ENCODE data around the gene BCOR.

BCOR gene

DNA sequence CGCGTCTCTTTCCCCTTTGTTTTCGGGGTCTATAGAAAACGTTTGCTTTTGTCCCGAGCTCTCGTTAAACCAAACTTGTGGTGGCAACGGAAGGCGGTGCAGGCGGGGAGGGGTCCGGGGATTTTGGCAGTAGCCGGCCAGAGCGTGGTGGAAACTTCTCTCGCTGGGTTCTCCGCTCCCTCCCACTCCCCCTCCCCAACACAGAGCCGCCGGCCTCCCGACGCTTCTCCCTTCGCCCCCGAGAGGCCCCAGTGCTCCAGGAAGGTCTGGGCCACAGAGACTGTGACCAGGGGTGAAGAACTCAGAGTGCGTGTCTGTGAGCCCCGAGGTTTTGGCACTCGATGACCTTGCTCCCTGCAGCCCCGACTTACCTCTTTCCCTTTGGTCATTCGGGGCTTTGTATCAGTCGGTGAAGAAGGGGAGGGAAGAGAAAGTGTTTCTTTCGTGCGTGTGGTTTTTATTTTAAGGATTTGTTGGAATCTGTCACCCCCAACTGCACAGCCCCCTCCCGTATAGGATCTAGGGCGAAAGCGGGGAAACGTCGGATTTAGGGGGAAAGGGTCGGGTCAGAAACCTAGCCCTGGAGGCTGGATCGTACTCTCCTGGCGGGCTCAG, 9.0 kb upstream of the BCOR start:
- FAIRE-seq: peak; percentile 13
- no peak for TF ChIP-seq PAX5 (IDR thresholded peaks at IDR 0.05; ENCODE audit: insufficient read depth, low read length, severe bottlenecking)
- TF ChIP-seq POU2F2 (IDR thresholded peaks at IDR 0.05; ENCODE audit: low read depth, low read length): no peak
- no peak for TF ChIP-seq TAF1 (IDR thresholded peaks at IDR 0.05; ENCODE audit: low read depth, low read length)
- no peak for TF ChIP-seq POLR2AphosphoS5 (IDR thresholded peaks at IDR 0.05; ENCODE audit: low read depth, low read length)
- no peak for TF ChIP-seq SPI1 (IDR thresholded peaks at IDR 0.05; ENCODE audit: low read depth, low read length)
- TF ChIP-seq POLR2A (IDR thresholded peaks at IDR 0.05; ENCODE audit: low read depth, low read length): no peak
- no peak for DNase-seq (ENCODE audit: insufficient read length, low spot score)

- FAIRE-seq (peak; percentile 70), DNase-seq (ENCODE audit: insufficient read length, low spot score) (no peak)
- TF ChIP-seq POU2F2 (IDR thresholded peaks at IDR 0.05; ENCODE audit: low read depth, low read length) (no peak), POLR2A (IDR thresholded peaks at IDR 0.05; ENCODE audit: low read depth, low read length) (no peak), TAF1 (IDR thresholded peaks at IDR 0.05; ENCODE audit: low read depth, low read length) (no peak), PAX5 (IDR thresholded peaks at IDR 0.05; ENCODE audit: insufficient read depth, low read length, severe bottlenecking) (no peak), POLR2AphosphoS5 (IDR thresholded peaks at IDR 0.05; ENCODE audit: low read depth, low read length) (no peak), SPI1 (IDR thresholded peaks at IDR 0.05; ENCODE audit: low read depth, low read length) (no peak)
Observed at GRCh38 chrX:40105835-40106675, 8.3 kb upstream of the BCOR start.

DNA sequence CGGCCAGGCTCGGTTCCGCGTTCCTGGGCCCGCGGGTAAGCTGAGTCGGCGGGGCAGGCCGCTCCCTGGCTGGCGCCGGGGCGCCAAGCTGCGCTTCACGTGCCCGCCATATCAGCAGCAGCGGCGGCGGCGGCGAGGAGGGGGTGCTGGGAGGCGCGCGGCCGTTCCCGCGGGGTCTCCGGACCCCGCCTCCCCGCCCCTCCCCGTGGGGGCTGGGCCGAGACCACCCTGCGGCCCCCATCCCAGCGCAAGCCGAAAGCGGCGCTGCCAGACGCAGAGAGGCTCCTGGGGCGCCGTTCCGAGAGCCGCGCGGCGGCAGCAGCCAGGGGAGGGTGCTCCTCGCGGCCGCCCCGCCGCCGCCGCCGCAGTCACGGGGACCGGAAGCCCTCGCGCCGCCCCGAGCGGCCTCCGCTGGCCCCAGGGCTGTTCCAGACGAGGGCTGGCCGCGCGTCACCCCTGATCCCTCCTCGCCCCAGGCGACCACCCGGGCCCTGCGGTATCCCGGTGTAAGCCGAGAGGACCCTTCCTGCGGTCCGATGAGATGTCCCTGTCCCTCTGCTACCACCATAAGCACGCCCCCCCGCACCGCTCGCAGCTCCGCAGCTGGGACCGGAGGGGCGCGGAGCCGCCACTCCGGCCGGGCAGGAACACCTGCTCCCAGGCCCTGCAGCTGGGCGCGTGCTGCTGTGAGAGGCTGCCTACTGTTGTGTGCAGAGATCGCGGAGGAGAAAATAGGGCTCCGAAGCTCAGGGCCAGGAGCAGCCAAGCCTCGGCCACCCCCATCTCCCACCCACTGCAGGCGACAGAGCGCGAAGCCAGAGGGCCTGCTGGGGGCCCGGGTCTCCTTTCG, 7.5 kb upstream of the BCOR start:
- DNase-seq (ENCODE audit: insufficient read length, low spot score) (no peak), FAIRE-seq (peak; percentile 87)
- no peak for TF ChIP-seq POLR2AphosphoS5 (IDR thresholded peaks at IDR 0.05; ENCODE audit: low read depth, low read length)
- no peak for TF ChIP-seq TAF1 (IDR thresholded peaks at IDR 0.05; ENCODE audit: low read depth, low read length)
- no peak for TF ChIP-seq SPI1 (IDR thresholded peaks at IDR 0.05; ENCODE audit: low read depth, low read length)
- TF ChIP-seq PAX5 (IDR thresholded peaks at IDR 0.05; ENCODE audit: insufficient read depth, low read length, severe bottlenecking): no peak
- TF ChIP-seq POU2F2 (IDR thresholded peaks at IDR 0.05; ENCODE audit: low read depth, low read length): no peak
- TF ChIP-seq POLR2A (IDR thresholded peaks at IDR 0.05; ENCODE audit: low read depth, low read length): no peak

- TF ChIP-seq POU2F2 (IDR thresholded peaks at IDR 0.05; ENCODE audit: low read depth, low read length): no peak
- no peak for TF ChIP-seq POLR2A (IDR thresholded peaks at IDR 0.05; ENCODE audit: low read depth, low read length)
- TF ChIP-seq TAF1 (IDR thresholded peaks at IDR 0.05; ENCODE audit: low read depth, low read length): no peak
- TF ChIP-seq POLR2AphosphoS5 (IDR thresholded peaks at IDR 0.05; ENCODE audit: low read depth, low read length): no peak
- TF ChIP-seq PAX5 (IDR thresholded peaks at IDR 0.05; ENCODE audit: insufficient read depth, low read length, severe bottlenecking): no peak
- TF ChIP-seq SPI1 (IDR thresholded peaks at IDR 0.05; ENCODE audit: low read depth, low read length): no peak
- DNase-seq (ENCODE audit: insufficient read length, low spot score): no peak
- peak; percentile 88 for FAIRE-seq
Observed at GRCh38 chrX:40104630-40104984, 6.8 kb upstream of the BCOR start.

GRCh38 chrX:40103565-40104323, 6.0 kb upstream of the BCOR start:
- FAIRE-seq (peak; percentile 13), DNase-seq (ENCODE audit: insufficient read length, low spot score) (no peak)
- no peak for TF ChIP-seq POU2F2 (IDR thresholded peaks at IDR 0.05; ENCODE audit: low read depth, low read length)
- no peak for TF ChIP-seq PAX5 (IDR thresholded peaks at IDR 0.05; ENCODE audit: insufficient read depth, low read length, severe bottlenecking)
- TF ChIP-seq SPI1 (IDR thresholded peaks at IDR 0.05; ENCODE audit: low read depth, low read length): no peak
- no peak for TF ChIP-seq POLR2AphosphoS5 (IDR thresholded peaks at IDR 0.05; ENCODE audit: low read depth, low read length)
- no peak for TF ChIP-seq TAF1 (IDR thresholded peaks at IDR 0.05; ENCODE audit: low read depth, low read length)
- no peak for TF ChIP-seq POLR2A (IDR thresholded peaks at IDR 0.05; ENCODE audit: low read depth, low read length)

DNA sequence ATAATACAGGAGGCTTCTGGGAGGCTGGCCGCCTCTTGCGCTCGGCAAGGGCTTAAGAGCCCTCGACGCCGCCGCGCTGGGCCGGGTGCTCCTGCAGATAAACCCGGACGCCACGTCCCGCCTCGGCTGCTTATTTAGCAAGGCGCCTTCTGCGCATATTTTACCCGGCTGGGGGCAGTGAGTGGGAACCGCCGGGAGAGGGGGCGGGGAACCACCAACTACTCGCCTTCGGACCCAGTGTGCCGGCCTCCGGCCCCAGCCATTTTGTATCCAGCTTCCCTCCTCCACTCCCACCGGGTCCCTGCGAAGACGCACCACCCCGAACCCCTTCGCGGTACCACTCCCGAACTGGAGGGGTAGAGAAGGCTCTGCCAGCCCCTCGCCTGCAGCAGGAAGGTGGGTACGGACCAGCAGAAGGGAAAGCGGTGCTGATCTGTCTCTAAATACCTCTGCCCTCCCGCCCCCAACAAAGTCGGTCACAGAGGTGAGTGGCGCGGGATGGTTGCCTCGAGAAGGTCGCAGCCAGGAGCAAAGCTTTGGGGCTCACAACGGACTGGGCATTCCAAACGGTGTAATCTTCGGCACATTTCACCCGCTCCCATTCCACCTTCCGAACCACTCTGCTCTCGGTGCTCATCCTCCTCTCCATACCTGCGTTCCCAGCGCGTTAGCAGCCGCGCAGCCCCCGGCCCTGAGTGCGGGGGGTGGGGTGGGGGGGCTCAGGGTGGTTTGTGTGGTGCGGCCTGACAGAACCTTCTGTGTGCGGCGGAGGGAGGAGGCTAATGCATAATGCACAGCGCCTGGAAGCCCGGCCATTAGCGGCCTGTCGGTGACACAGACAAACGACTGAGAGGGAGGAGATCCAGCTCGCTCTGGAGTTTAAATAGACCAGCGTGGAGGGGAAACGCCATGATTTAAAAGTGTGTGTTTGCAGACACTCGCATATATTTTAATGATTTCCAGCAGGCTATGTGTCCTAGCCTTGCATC, 4.9 kb upstream of the BCOR start:
- no peak for TF ChIP-seq SPI1 (IDR thresholded peaks at IDR 0.05; ENCODE audit: low read depth, low read length)
- TF ChIP-seq POU2F2 (IDR thresholded peaks at IDR 0.05; ENCODE audit: low read depth, low read length): no peak
- TF ChIP-seq POLR2AphosphoS5 (IDR thresholded peaks at IDR 0.05; ENCODE audit: low read depth, low read length): no peak
- TF ChIP-seq PAX5 (IDR thresholded peaks at IDR 0.05; ENCODE audit: insufficient read depth, low read length, severe bottlenecking): no peak
- TF ChIP-seq POLR2A (IDR thresholded peaks at IDR 0.05; ENCODE audit: low read depth, low read length): no peak
- no peak for TF ChIP-seq TAF1 (IDR thresholded peaks at IDR 0.05; ENCODE audit: low read depth, low read length)
- FAIRE-seq: no peak
- no peak for DNase-seq (ENCODE audit: insufficient read length, low spot score)

- TF ChIP-seq TAF1 (IDR thresholded peaks at IDR 0.05; ENCODE audit: low read depth, low read length): no peak
- TF ChIP-seq SPI1 (IDR thresholded peaks at IDR 0.05; ENCODE audit: low read depth, low read length): no peak
- TF ChIP-seq POLR2A (IDR thresholded peaks at IDR 0.05; ENCODE audit: low read depth, low read length): no peak
- TF ChIP-seq POLR2AphosphoS5 (IDR thresholded peaks at IDR 0.05; ENCODE audit: low read depth, low read length): no peak
- DNase-seq (ENCODE audit: insufficient read length, low spot score): no peak
- no peak for FAIRE-seq
Observed at GRCh38 chrX:40101430-40101802, 3.7 kb upstream of the BCOR start.

All from GM12891 (cell line).